OCI-LY7 (cell line): ENCODE data around the gene GPC4.

Experiments
- EZH2phosphoT487 ChIP-seq: fragments of 200-600 bp; sonication (generic); IDR thresholded peaks from 2 replicates; pipeline ENCODE4 v1.6.1; 2018; ENCODE audit warnings: low read depth, borderline replicate concordance, mild to moderate bottlenecking, mixed run types, antibody characterized with exemption, low read length, moderate library complexity, mixed read lengths
- TF ChIP-seq, protein P1 (sequence below): fragments of 200-600 bp; sonication (generic); conservative IDR thresholded peaks from 2 replicates; pipeline ENCODE4 v1.5.1; 2014; ENCODE audit warnings: mild to moderate bottlenecking, antibody characterized with exemption, low read length, moderate library complexity, mixed read lengths

DNA sequence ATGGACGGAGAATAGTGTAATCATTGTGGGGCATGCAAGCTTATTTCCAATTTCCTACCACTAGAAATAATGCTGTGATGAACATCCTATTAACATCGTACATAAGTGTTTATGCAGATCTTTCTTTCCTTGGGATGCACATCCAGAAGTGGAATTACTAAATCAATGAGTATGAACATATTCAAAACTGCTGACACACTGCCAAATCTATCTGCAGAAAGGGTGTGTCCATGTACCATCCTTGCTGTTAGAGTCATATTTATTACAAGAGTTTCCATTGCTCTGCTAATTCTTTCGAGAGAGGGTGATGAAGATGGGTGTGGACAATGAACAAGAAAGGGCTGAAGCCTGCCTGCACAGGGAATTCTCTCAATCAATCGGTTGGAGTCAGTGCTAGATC, 82.6 kb downstream of the GPC4 start:
- TF ChIP-seq, protein P1, sequence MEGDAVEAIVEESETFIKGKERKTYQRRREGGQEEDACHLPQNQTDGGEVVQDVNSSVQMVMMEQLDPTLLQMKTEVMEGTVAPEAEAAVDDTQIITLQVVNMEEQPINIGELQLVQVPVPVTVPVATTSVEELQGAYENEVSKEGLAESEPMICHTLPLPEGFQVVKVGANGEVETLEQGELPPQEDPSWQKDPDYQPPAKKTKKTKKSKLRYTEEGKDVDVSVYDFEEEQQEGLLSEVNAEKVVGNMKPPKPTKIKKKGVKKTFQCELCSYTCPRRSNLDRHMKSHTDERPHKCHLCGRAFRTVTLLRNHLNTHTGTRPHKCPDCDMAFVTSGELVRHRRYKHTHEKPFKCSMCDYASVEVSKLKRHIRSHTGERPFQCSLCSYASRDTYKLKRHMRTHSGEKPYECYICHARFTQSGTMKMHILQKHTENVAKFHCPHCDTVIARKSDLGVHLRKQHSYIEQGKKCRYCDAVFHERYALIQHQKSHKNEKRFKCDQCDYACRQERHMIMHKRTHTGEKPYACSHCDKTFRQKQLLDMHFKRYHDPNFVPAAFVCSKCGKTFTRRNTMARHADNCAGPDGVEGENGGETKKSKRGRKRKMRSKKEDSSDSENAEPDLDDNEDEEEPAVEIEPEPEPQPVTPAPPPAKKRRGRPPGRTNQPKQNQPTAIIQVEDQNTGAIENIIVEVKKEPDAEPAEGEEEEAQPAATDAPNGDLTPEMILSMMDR: no peak
- no peak for TF ChIP-seq EZH2phosphoT487
